ENCODE results near the gene CFAP90. TPM values are rescaled to one million over a fixed set of nuclear protein-coding genes. Genes with fewer than 3 reads are reported as not detected.
A peak's percentile ranks its signal among the peaks of the same experiment; 100 is the strongest.

CFAP90 gene
- total RNA-seq, 4 donors from 2014 or later, result 0.88 TPM; not detected in 3

DNA sequence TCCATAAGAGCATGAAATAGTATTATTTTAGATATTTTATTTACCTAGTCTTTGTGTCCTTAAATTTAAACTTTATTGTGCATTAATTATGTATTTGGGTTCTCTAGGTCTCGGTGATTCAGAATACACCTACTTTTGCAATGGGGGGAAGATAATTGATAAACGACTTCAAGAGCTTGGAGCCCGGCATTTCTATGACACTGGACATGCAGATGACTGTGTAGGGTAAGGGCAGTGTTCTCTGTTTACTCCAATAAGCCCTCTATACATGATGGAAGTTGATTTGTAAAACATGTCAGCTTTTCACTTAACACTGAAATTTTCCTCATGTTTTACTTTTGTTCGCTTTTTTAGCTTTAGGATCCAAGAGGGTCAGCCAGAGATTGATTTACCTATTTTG, 24.2 kb upstream of the CFAP90 start:
- TF ChIP-seq, protein P1, sequence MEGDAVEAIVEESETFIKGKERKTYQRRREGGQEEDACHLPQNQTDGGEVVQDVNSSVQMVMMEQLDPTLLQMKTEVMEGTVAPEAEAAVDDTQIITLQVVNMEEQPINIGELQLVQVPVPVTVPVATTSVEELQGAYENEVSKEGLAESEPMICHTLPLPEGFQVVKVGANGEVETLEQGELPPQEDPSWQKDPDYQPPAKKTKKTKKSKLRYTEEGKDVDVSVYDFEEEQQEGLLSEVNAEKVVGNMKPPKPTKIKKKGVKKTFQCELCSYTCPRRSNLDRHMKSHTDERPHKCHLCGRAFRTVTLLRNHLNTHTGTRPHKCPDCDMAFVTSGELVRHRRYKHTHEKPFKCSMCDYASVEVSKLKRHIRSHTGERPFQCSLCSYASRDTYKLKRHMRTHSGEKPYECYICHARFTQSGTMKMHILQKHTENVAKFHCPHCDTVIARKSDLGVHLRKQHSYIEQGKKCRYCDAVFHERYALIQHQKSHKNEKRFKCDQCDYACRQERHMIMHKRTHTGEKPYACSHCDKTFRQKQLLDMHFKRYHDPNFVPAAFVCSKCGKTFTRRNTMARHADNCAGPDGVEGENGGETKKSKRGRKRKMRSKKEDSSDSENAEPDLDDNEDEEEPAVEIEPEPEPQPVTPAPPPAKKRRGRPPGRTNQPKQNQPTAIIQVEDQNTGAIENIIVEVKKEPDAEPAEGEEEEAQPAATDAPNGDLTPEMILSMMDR (IDR thresholded peaks at IDR 0.05), result no peak
- ATAC-seq (ENCODE audit: low FRiP score) (no peak), DNase-seq (ENCODE audit: low spot score) (no peak)

DNA sequence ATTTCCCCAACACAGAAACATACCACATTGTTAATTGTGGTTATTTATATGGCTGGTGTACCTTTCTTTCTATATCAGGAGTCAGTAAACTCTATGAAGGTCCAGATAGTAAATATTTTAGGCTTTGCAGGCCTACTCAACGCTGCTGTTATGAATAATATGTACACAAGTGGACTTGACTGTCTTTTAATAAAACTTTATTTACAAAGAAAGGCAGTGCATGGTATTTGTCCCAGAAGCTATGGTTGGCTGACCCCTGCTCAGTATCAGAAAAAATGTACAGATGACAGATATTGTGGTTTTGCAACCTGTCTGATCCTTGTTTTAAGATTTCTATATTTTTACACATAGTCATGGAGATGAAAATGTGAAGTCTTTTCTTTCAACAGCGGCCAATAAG, 23.7 kb upstream of the CFAP90 start:
- TF ChIP-seq, protein P1 (IDR thresholded peaks at IDR 0.05), result no peak
- no peak for ATAC-seq (ENCODE audit: low FRiP score)
- DNase-seq (ENCODE audit: low spot score), result no peak

DNA sequence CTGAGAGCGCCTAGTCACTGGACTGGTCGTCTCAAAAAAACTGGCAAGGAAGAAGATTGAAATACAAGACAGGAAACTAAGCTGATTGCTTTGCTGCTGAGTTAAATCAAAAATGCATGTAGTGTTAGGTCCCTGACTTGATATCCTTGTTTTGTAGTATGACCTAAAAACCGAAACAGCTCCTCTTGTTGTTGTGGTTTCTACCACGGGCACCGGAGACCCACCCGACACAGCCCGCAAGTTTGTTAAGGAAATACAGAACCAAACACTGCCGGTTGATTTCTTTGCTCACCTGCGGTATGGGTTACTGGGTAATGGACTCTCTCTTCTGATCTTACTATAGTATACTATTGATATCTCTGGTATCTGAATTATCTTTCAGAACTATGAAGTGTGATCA, 22.3 kb upstream of the CFAP90 start:
- ATAC-seq (ENCODE audit: low FRiP score), result no peak
- TF ChIP-seq, protein P1 (IDR thresholded peaks at IDR 0.05), result no peak
- DNase-seq (ENCODE audit: low spot score), result no peak

DNA sequence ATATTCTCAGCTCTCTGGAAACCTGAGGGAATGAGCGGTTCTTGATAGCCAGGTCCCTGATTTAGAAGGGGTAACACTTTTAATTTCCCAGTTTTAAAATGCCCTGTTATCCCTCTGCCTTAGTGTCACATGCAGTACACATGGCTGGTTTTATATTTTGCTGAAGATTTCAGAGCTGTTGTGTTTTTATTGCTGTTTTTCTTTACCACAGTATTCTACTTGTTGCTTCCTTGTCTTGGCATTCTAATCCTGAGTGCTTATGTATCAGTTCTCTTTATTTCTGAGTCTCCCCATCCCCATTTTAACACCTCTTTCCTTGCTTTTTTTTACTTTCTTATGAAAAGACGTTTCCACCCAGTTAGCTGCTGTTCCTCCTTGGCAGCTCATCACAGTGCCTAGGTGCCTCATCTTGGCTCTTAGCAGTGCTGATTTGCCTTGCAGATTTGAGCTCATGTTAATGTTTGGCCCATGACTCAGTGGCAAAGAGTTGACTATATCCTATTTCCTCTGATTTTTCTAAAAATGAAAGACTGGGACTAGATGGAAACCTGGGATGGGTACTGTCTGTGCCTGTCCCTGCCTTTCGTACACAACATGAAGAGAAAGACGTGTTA, 21.7 kb upstream of the CFAP90 start:
- DNase-seq (ENCODE audit: low spot score) (no peak), ATAC-seq (ENCODE audit: low FRiP score) (no peak)
- TF ChIP-seq, protein P1 (IDR thresholded peaks at IDR 0.05), result no peak

DNA sequence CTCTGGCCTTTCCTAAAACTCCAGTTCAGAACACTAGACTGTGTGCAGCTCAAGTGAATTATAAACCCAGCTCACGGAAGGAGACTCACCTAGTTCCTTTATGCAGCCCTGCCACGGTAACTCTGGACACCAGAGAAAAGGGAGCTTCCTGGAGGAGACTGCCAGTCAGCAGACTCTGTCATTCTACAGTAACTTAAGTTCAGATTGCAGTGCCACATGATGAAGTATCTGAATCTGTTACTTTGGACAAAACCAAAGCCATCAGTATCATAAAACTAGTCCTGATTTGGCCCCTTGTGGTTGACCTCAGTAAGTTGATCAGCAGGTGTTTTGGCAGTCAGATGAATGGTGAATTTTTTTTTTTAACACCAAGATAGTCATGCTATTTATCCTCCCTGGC, 20.7 kb upstream of the CFAP90 start:
- ATAC-seq (ENCODE audit: low FRiP score), result no peak
- TF ChIP-seq, protein P1 (IDR thresholded peaks at IDR 0.05), result no peak
- DNase-seq (ENCODE audit: low spot score), result no peak

DNA sequence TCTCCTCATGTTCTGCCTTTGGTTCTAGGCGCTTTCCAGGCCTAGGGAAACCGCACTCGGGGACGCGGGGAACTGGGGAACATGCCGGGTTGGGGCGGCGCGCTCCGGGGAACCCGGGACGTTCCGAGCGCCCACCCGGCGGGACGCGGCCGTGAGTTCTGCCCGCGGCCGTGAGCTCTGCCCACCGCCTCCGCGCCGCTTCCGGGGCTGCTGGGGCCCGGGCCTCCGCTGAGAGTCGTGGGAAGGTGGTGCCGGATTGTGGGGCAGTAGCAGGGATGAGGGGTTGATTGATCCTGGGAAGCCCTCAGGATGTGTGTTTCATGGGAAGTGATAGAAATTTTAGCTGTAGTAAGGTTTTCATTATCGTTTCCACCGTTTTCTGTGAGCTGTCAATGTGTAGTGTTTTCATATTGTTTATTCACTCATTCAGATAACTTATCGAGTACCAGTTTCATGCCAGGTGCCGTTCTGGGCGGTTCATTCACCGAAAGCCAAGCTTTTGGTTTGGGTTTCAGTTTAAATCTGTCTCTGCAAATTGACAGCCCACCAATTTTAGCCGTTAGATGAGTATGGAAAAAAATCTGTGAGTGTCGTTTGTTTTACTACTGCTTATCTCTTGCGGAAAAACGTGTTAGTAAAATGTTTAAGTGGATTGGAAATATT, 18.7 kb upstream of the CFAP90 start:
- TF ChIP-seq, protein P1 (IDR thresholded peaks at IDR 0.05), result no peak
- ATAC-seq (ENCODE audit: low FRiP score), result peak; percentile 69
- no peak for DNase-seq (ENCODE audit: low spot score)
